Pancreas (tissue), 10 donors: ENCODE results near the gene ITSN1. TPM values are rescaled to one million over a fixed set of nuclear protein-coding genes. Genes with fewer than 3 reads are reported as not detected.

Experiments used
- ATAC-seq, 4 donors: fragments of 200-7000 bp; cut with Tn5 transposase; one replicate each; pipeline versions ENCODE4 v1.8.0 to v1.9.1; 2020; ENCODE audit warnings: mild to moderate bottlenecking in 4 of 4, moderate library complexity in 4 of 4
- DNase-seq, 6 donors: peaks; one replicate each; pipeline ENCODE4 v3.0.0-alpha.2; 2020
- FAIRE-seq: peaks from 2 replicates; lab custom pipeline; 2012; peaks lifted over from hg19 to GRCh38; lab: Jason Lieb, UNC
- H3K27ac ChIP-seq, 4 donors: fragments of 200-600 bp; sonication (generic); 1 replicate in 3 of 4; 2 replicates in 1 of 4; pipeline versions ENCODE4 v1.5.0 to v1.8.0; 2020
- H3K27me3 ChIP-seq, 4 donors: fragments of 200-600 bp; one replicate each; pipeline ENCODE4 v1.8.0; 2021
- H3K36me3 ChIP-seq, 3 donors: fragments of 200-600 bp; sonication (generic) in 1 of 3; one replicate each; pipeline versions ENCODE4 v1.5.0 to v1.8.0; 2020 to 2021
- H3K4me1 ChIP-seq, 3 donors: fragments of 200-600 bp; one replicate each; pipeline ENCODE4 v1.8.0; 2021
- H3K4me3 ChIP-seq, 4 donors: fragments of 200-600 bp; sonication (generic) in 2 of 4; one replicate each; pipeline versions ENCODE4 v1.5.0 to v1.8.0; 2020 to 2021
- H3K9me3 ChIP-seq, 4 donors: fragments of 200-600 bp; one replicate each; pipeline ENCODE4 v1.8.0; 2021
- CTCF ChIP-seq, 4 donors: fragments of 200-600 bp; sonication (generic) in 3 of 4; IDR thresholded peaks; one replicate each; pipeline versions ENCODE4 v1.5.0 to v1.8.0; 2021; ENCODE audit warnings: antibody characterized with exemption in 4 of 4
- WGBS, 2 donors: extraction: QIAGEN DNeasy Blood & Tissue Kit; methylation state at CpG; one replicate each; pipeline ENCODE4 v1.1.7; 2013; 5-methylcytosine and 5-hydroxymethylcytosine counted together
- intact Hi-C, 3 donors: fragments of 100-400 bp; cut with DNase I; formaldehyde crosslinking; loops; one replicate each; pipeline versions ENCODE4 v1.11.1 to v1.14.2; 2022
- polyA plus RNA-seq, 2 donors: library from polyadenylated mRNA; stranded (reverse); fragments of 200-250 nt; gene quantifications; one replicate each; pipeline ENCODE4 v1.2.3, GENCODE V29; 2013
- total RNA-seq, 6 donors: library from RNA; stranded (reverse); fragmentation: NEBNext Ultra II Directional in 4 of 6; extraction: Animal tissue kit (Norgen Biotek cat#: 25700) in 4 of 6; gene quantifications; one replicate each; pipeline versions ENCODE4 v1.2.1 to v1.2.4, GENCODE V29; 2021 to 2023
- donor health status: healthy with polysubstance abuse.
- donor health status: DM: no; HTN: no; CAD: no; lungs with moderate emphysema.
- donor health status: DM: no; HTN: no; CAD: no.
- donor health status: control.
- donor health status: control.
- donor health status: Bipolar disorder and iron deficiency.
- donor health status: DM: yes; HTN: yes; CAD: no.
- donor health status: DM: no; HTN: no; CAD: no.
- donor health status: DM: no; HTN: no; CAD: no.
- donor health status: DM: yes; HTN: yes; CAD: no.

The ITSN1 gene
- total and polyA plus RNA-seq, 8 donors: 3.5 to 19.4 (median 6.0) TPM

GRCh38 chr21:33938381-33938780 is 296.1 kb downstream of the ITSN1 start:
- Histone ChIP-seq H3K36me3 (no peaks in the 10 kb centered on the region), H3K27ac (no peak overlapping the region), H3K4me3 (no peak overlapping the region), H3K27me3 (no peaks in the 10 kb centered on the region), H3K9me3 (no peaks in the 10 kb centered on the region), H3K4me1 (no peaks in the 10 kb centered on the region)
- intact Hi-C loops: no loop called here
- ATAC-seq (no peak), FAIRE-seq (no peak), DNase-seq (no peak)
- WGBS, 2 donors: 84 to 90% methylated on average over 3 of the region's 3 CpGs
- no peak for TF ChIP-seq CTCF (IDR thresholded peaks at IDR 0.05)

- intact Hi-C loops: no loop called here
- 66 to 72% methylated on average over 3 of the region's 3 CpGs for WGBS, 2 donors
- Histone ChIP-seq H3K4me3 (no peak overlapping the region), H3K4me1 (no peaks in the 10 kb centered on the region), H3K27ac (no peak overlapping the region), H3K27me3 (no peaks in the 10 kb centered on the region), H3K36me3 (no peaks in the 10 kb centered on the region), H3K9me3 (no peaks in the 10 kb centered on the region)
- DNase-seq: no peak
- TF ChIP-seq CTCF (IDR thresholded peaks at IDR 0.05): no peak
- FAIRE-seq: no peak
- ATAC-seq: no peak
Observed at GRCh38 chr21:33939226-33939625, 296.9 kb downstream of the ITSN1 start.

- Histone ChIP-seq H3K36me3 (no peaks in the 10 kb centered on the region), H3K27ac (no peak overlapping the region), H3K4me3 (no peak overlapping the region), H3K27me3 (no peaks in the 10 kb centered on the region), H3K9me3 (no peaks in the 10 kb centered on the region), H3K4me1 (no peaks in the 10 kb centered on the region)
- no peak for DNase-seq
- intact Hi-C loops: loop anchor here in 1 of 3 donors (5.0 kb wide), 1 partner anchor 407 kb away; no protein-coding TSS in a partner anchor
- no peak for FAIRE-seq
- no peak for TF ChIP-seq CTCF (IDR thresholded peaks at IDR 0.05)
- 86 to 89% methylated on average over 15 of the region's 15 CpGs for WGBS, 2 donors
- peak in 2 of 4 donors; percentile 52 to 59 for ATAC-seq
Observed at GRCh38 chr21:33940164-33940880, 298.0 kb downstream of the ITSN1 start.

GRCh38 chr21:33940881-33941245 is 298.6 kb downstream of the ITSN1 start:
- Histone ChIP-seq H3K4me3 (no peak overlapping the region), H3K36me3 (no peaks in the 10 kb centered on the region), H3K27ac (no peak overlapping the region), H3K27me3 (no peaks in the 10 kb centered on the region), H3K9me3 (no peaks in the 10 kb centered on the region), H3K4me1 (no peaks in the 10 kb centered on the region)
- WGBS, 2 donors: 75 to 85% methylated on average over 5 of the region's 5 CpGs
- no peak for DNase-seq
- intact Hi-C loops: loop anchor here in 1 of 3 donors (5.0 kb wide), 1 partner anchor 406 kb away; no protein-coding TSS in a partner anchor
- no peak for ATAC-seq
- no peak for TF ChIP-seq CTCF (IDR thresholded peaks at IDR 0.05)
- no peak for FAIRE-seq

- H3K9me3 ChIP-seq: no peaks in the 10 kb centered on the region
- peaks cover 0 to 6% (median 0%) of the 10 kb centered on the region in 3 donors for H3K4me1 ChIP-seq
- TF ChIP-seq CTCF (IDR thresholded peaks at IDR 0.05): no peak
- FAIRE-seq (no peak), ATAC-seq (no peak), DNase-seq (no peak)
- no peak overlapping the region for H3K4me3 ChIP-seq
- no peaks in the 10 kb centered on the region for H3K36me3 ChIP-seq
- H3K27me3 ChIP-seq: no peaks in the 10 kb centered on the region
- H3K27ac ChIP-seq: no peak overlapping the region
- intact Hi-C loops: loop anchor here in 1 of 3 donors (5.0 kb wide), 1 partner anchor 405 kb away; no protein-coding TSS in a partner anchor
Observed at GRCh38 chr21:33942426-33942825, 300.1 kb downstream of the ITSN1 start.
